Measurements from ENCODE around the gene KRT31.

- no peak for TF ChIP-seq POLR2A (IDR thresholded peaks at IDR 0.05)
- no peak for TF ChIP-seq CTCF (IDR thresholded peaks at IDR 0.05)
Observed at GRCh38 chr17:41421116-41421515, 23.7 kb upstream of the KRT31 start.

Data from Peyer's patch (tissue), 4 donors.